Sigmoid colon (tissue), 7 donors: Measurements from ENCODE around the gene HSFX3. TPM values are rescaled to one million over a fixed set of nuclear protein-coding genes. Genes with fewer than 3 reads are reported as not detected.

ENCODE experiments used
- DNase-seq: peaks from one replicate; pipeline ENCODE4 v3.0.0-alpha.2; 2019
- H3K27ac ChIP-seq, 4 donors: fragments of 200-600 bp; sonication (generic); one replicate each; pipeline ENCODE4 v1.5.1; 2016 to 2019; ENCODE audit warnings: mild to moderate bottlenecking in 1 of 4
- H3K27me3 ChIP-seq, 3 donors: fragments of 200-600 bp; sonication (generic); one replicate each; pipeline ENCODE4 v1.5.1; 2019; ENCODE audit warnings: mild to moderate bottlenecking in 1 of 3
- H3K36me3 ChIP-seq, 4 donors: fragments of 200-600 bp; sonication (generic); one replicate each; pipeline ENCODE4 v1.5.1; 2016 to 2019
- H3K4me1 ChIP-seq, 4 donors: fragments of 200-600 bp; sonication (generic); one replicate each; pipeline ENCODE4 v1.5.1; 2017 to 2019
- H3K4me3 ChIP-seq, 4 donors: fragments of 200-600 bp; sonication (generic); one replicate each; pipeline ENCODE4 v1.5.1; 2017 to 2019; ENCODE audit warnings: mild to moderate bottlenecking in 2 of 4, moderate library complexity in 1 of 4
- H3K9me3 ChIP-seq, 4 donors: fragments of 200-600 bp in 3 of 4; sonication (generic) in 3 of 4; one replicate each; pipeline versions ENCODE4 v1.5.1 to v1.6.1; 2013 to 2019
- EP300 ChIP-seq, 4 donors: sonication (generic); formaldehyde crosslinking; IDR thresholded peaks; one replicate each; pipeline ENCODE4 v1.6.1; 2017; ENCODE audit warnings: antibody characterized with exemption in 4 of 4
- POLR2A ChIP-seq, 2 donors: fragments of 450-650 bp; IDR thresholded peaks; one replicate each; pipeline ENCODE4 v1.6.1; 2016; ENCODE audit warnings: antibody characterized with exemption in 2 of 2, mild to moderate bottlenecking in 2 of 2, moderate library complexity in 2 of 2
- POLR2AphosphoS5 ChIP-seq, 4 donors: sonication (generic); formaldehyde crosslinking; IDR thresholded peaks; one replicate each; pipeline ENCODE4 v1.6.1; 2017; ENCODE audit warnings: antibody characterized with exemption in 4 of 4
- WGBS, 2 donors: extraction: QIAGEN DNeasy Blood & Tissue Kit; methylation state at CpG; one replicate each; pipeline ENCODE4 v1.1.7; 2013; 5-methylcytosine and 5-hydroxymethylcytosine counted together
- intact Hi-C: fragments of 100-400 bp; cut with DNase I; formaldehyde crosslinking; loops from one replicate; pipeline ENCODE4 v1.15.1; 2023
- polyA plus RNA-seq, 3 donors: library from polyadenylated mRNA; stranded (reverse); fragments of 200-250 nt; gene quantifications; one replicate each; pipeline ENCODE4 v1.2.3, GENCODE V29; 2013
- total RNA-seq, 4 donors: library from RNA; depleted of rRNA; stranded (reverse); fragments of >200 nt; gene quantifications; one replicate each; pipeline ENCODE4 v1.1.0, GENCODE V29; 2016
- TF ChIP-seq, protein P1 (sequence below), 4 experiments: fragments of 450-650 bp in 3 of 4; fragments of 200-600 bp in 1 of 4; IDR thresholded peaks; one replicate each; pipeline ENCODE4 v1.5.1; 2016 to 2019; ENCODE audit warnings: antibody characterized with exemption in 4 of 4, mild to moderate bottlenecking in 3 of 4, moderate library complexity in 2 of 4
- donor health status: healthy with polysubstance abuse.
- donor health status: Bipolar disorder and iron deficiency.
- donor health status: healthy.

The HSFX3 gene
- total and polyA plus RNA-seq, 7 donors: not detected

DNA sequence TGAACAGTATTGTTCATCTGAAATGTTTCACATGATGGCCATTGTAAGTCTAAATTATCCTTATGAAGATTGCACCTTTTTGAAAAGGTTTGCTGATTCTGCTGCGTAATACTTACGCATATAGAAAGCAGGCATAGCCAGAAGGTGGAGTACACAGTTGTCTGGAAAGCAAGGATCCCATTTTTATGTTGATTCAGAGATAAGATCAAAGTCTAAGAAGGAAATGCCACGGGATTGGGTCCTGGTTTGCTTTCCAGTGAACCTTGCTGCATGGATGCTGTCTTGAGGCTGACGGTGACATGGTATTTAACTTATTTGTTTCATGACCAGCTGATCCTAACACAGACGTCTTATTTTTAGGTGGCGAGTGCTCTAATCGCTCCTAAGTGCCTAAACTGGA lies 22.0 kb upstream of the HSFX3 start:
- H3K4me1 ChIP-seq: no peaks in the 10 kb centered on the region
- H3K27ac ChIP-seq: no peak overlapping the region
- no peaks in the 10 kb centered on the region for H3K27me3 ChIP-seq
- H3K36me3 ChIP-seq: no peaks in the 10 kb centered on the region
- TF ChIP-seq, protein P1, sequence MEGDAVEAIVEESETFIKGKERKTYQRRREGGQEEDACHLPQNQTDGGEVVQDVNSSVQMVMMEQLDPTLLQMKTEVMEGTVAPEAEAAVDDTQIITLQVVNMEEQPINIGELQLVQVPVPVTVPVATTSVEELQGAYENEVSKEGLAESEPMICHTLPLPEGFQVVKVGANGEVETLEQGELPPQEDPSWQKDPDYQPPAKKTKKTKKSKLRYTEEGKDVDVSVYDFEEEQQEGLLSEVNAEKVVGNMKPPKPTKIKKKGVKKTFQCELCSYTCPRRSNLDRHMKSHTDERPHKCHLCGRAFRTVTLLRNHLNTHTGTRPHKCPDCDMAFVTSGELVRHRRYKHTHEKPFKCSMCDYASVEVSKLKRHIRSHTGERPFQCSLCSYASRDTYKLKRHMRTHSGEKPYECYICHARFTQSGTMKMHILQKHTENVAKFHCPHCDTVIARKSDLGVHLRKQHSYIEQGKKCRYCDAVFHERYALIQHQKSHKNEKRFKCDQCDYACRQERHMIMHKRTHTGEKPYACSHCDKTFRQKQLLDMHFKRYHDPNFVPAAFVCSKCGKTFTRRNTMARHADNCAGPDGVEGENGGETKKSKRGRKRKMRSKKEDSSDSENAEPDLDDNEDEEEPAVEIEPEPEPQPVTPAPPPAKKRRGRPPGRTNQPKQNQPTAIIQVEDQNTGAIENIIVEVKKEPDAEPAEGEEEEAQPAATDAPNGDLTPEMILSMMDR (IDR thresholded peaks at IDR 0.05): no peak
- no peak for TF ChIP-seq EP300 (IDR thresholded peaks at IDR 0.05)
- no peak for TF ChIP-seq POLR2AphosphoS5 (IDR thresholded peaks at IDR 0.05)
- TF ChIP-seq POLR2A (IDR thresholded peaks at IDR 0.05): no peak
- WGBS, 2 donors: 24% methylated on average over 7 of the region's 7 CpGs; no CpG with 5 or more reads in 1 of the 2 donors
- intact Hi-C loops: no loop called here
- H3K4me3 ChIP-seq: no peak overlapping the region
- no peak for DNase-seq
- H3K9me3 ChIP-seq: no peaks in the 10 kb centered on the region

GRCh38 chrX:149570668-149571067 lies 20.9 kb upstream of the HSFX3 start:
- intact Hi-C loops: no loop called here
- 73% methylated on average over 6 of the region's 6 CpGs; no CpG with 5 or more reads in 1 of the 2 donors for WGBS, 2 donors

DNA sequence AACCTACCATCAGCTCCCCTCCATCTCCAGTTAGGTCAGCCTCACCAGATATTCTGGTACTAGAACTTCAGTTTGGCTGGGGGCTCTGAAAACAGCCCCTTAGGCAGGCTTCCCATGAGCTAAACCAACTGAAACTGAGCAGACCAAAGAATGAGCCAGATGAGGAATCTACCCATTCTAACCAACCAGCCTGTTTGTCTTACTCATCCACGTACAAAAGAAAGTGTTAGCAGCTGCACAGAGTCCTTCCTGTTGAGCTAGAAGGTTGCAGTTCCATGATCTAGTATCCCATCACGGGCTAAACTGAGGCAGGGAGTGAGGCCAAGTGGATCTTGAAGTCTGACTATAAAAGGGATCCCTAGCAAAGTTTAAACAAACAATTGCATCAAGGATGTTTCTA lies 20.0 kb upstream of the HSFX3 start:
- intact Hi-C loops: no loop called here
- whole genome bisulfite sequencing, 2 donors: 76% methylated on average over 2 of the region's 2 CpGs; no CpG with 5 or more reads in 1 of the 2 donors
- no peaks in the 10 kb centered on the region for H3K9me3 ChIP-seq
- no peak overlapping the region for H3K27ac ChIP-seq
- no peak overlapping the region for H3K4me3 ChIP-seq
- H3K4me1 ChIP-seq: no peaks in the 10 kb centered on the region
- H3K27me3 ChIP-seq: no peaks in the 10 kb centered on the region
- H3K36me3 ChIP-seq: no peaks in the 10 kb centered on the region
- TF ChIP-seq EP300 (IDR thresholded peaks at IDR 0.05) (no peak), POLR2AphosphoS5 (IDR thresholded peaks at IDR 0.05) (no peak), POLR2A (IDR thresholded peaks at IDR 0.05) (no peak)
- TF ChIP-seq, protein P1 (IDR thresholded peaks at IDR 0.05): no peak
- DNase-seq: no peak

More at GRCh38 chrX:149570668-149571067, 20.9 kb upstream of the HSFX3 start:
- Histone ChIP-seq H3K4me3 (no peak overlapping the region), H3K4me1 (no peaks in the 10 kb centered on the region), H3K36me3 (no peaks in the 10 kb centered on the region), H3K9me3 (no peaks in the 10 kb centered on the region), H3K27me3 (no peaks in the 10 kb centered on the region), H3K27ac (no peak overlapping the region)
- no peak for DNase-seq
- TF ChIP-seq POLR2A (IDR thresholded peaks at IDR 0.05): no peak
- TF ChIP-seq POLR2AphosphoS5 (IDR thresholded peaks at IDR 0.05): no peak
- TF ChIP-seq, protein P1 (IDR thresholded peaks at IDR 0.05): no peak
- no peak for TF ChIP-seq EP300 (IDR thresholded peaks at IDR 0.05)

DNA sequence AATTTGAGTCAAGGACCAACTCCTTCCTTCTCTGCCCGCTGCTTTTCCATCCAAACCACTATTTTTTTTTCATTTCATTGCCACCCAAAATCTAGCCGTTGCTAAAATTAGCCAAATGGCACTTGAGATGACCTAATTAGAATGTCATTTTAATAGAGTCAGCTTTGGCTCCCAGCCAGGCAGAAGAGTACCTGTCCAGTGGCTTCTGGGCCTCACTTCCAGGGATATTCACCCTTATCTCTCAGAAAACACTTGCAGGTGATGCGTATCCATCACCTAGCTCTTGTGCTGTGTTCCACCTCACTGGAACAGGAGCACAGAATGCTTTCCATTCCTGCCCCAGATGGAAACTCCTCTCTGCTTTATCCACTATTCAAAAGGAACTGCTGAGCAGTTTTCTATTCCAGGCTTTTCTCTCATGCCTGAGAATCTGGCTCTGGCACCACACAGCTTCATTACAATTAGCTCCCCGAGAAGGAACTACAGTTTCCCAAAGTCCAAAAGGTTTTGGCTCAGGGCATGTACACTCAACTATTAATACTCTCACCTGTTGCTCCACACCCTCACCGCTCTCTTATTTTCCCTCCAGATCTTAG lies 19.1 kb upstream of the HSFX3 start:
- TF ChIP-seq EP300 (IDR thresholded peaks at IDR 0.05): no peak
- TF ChIP-seq POLR2A (IDR thresholded peaks at IDR 0.05): no peak
- no peak for TF ChIP-seq POLR2AphosphoS5 (IDR thresholded peaks at IDR 0.05)
- TF ChIP-seq, protein P1 (IDR thresholded peaks at IDR 0.05): no peak
- no peak overlapping the region for H3K27ac ChIP-seq
- H3K36me3 ChIP-seq: no peaks in the 10 kb centered on the region
- H3K4me1 ChIP-seq: no peaks in the 10 kb centered on the region
- WGBS, 2 donors: 87% methylated on average over 5 of the region's 5 CpGs; no CpG with 5 or more reads in 1 of the 2 donors
- H3K9me3 ChIP-seq: no peaks in the 10 kb centered on the region
- intact Hi-C loops: no loop called here
- H3K4me3 ChIP-seq: no peak overlapping the region
- no peak for DNase-seq
- no peaks in the 10 kb centered on the region for H3K27me3 ChIP-seq
